ENCODE data around the gene ARID3A.

ARID3A gene

DNA sequence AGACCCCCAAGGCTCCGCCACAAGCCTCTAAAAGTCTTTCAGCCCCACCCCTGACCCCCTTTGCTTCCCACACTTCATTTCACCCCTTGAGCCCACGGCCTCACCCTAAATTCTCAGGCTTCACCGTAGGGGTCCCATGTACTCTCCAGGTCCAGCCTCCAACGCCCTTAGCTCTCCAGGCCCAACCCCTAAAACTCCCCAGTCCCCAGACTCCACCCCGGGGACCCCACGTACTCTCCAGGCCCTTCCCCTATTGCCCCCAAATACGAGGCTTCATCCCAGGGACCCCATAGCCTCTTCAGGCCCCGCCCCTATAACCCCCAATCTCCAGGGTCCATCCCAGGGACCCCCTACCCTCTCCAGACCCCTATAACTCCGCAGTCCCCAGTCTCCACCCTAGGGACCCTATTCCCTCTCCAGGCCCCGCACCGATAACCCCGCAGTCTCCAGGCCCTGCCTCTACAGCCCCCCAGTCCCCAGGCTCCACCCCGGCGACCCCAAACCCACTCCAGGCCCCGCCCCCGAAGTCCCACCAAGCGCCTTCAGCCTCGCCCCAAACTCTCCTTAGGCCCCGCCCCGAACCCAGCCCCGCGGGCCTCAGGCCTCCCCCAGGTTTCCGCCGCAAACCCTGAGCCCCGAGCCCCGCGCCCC is 33.5 kb upstream of the ARID3A start:
- DNase-seq (ENCODE audit: low read depth, low spot score), result no peak
- Histone ChIP-seq H3K4me1 (ENCODE audit: control insufficient read depth, insufficient read depth, low read length) (no peaks in the 10 kb centered on the region), H3K4me3 (ENCODE audit: low read length) (peak overlapping the region; percentile 100; the same call in 1 of the 2 replicates), H3K36me3 (ENCODE audit: control insufficient read depth, insufficient read depth, low read length) (peaks cover 14% of the 10 kb centered on the region), H3K27ac (ENCODE audit: low read length) (no peak overlapping the region), H3K9me3 (ENCODE audit: control insufficient read depth, insufficient read depth, low read length) (no peaks in the 10 kb centered on the region), H3K27me3 (ENCODE audit: control insufficient read depth, insufficient read depth, low read length) (no peaks in the 10 kb centered on the region)
- no CpG with 5 or more reads among the region's 27 CpGs for WGBS (ENCODE audit: insufficient coverage, insufficient read length)

DNA sequence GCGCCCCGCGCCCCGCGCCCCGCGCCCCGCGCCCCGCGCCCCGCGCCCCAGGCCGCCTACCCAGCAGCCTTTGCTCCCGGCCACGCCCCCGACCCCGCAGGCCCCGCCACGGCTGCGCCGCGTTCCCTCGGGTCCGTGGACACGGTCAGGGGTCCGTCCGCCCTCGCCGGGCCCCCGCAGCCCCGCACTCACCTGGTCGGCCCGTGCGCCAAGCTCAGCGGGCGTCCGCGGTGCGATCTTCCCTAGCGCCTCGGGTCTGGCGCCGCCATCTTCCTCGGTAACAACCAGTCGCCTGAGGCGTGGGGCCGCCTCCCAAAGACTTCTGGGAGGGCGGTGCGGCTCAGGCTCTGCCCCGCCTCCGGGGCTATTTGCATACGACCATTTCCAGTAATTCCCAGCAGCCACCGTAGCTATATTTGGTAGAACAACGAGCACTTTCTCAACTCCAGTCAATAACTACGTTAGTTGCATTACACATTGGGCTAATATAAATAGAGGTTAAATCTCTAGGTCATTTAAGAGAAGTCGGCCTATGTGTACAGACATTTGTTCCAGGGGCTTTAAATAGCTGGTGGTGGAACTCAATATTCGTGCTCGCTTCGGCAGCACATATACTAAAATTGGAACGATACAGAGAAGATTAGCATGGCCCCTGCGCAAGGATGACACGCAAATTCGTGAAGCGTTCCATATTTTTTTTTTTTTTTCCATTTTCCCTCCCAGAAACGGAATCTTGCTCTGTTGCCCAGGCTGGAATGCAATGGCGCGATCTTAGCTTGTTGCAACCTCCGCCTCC is 32.7 kb upstream of the ARID3A start, which contains the start of the genes MED16 and RNU6-9:
Gene MED16 (minus strand): TSS at position 294 of the 796 bp plus-strand sequence. CDS start 2,056 bp downstream, outside the sequence.
Gene RNU6-9 (plus strand): TSS at position 591 of the 796 bp plus-strand sequence.
- H3K4me3 ChIP-seq (ENCODE audit: low read length), result peak within 1 kb of the TSS; percentile 100
- no peaks in the 10 kb centered on the region for H3K9me3 ChIP-seq (ENCODE audit: control insufficient read depth, insufficient read depth, low read length)
- no peak for DNase-seq (ENCODE audit: low read depth, low spot score)
- H3K27ac ChIP-seq (ENCODE audit: low read length), result no peak within 1 kb of the TSS
- WGBS (ENCODE audit: insufficient coverage, insufficient read length), result no CpG with 5 or more reads among the region's 69 CpGs
- H3K4me1 ChIP-seq (ENCODE audit: control insufficient read depth, insufficient read depth, low read length), result no peaks in the 10 kb centered on the region
- H3K27me3 ChIP-seq (ENCODE audit: control insufficient read depth, insufficient read depth, low read length), result no peaks in the 10 kb centered on the region
- H3K36me3 ChIP-seq (ENCODE audit: control insufficient read depth, insufficient read depth, low read length), result peaks cover 14% of the 10 kb centered on the region

GRCh38 chr19:896434-896833 is 29.4 kb upstream of the ARID3A start:
- no CpG with 5 or more reads among the region's 10 CpGs for WGBS (ENCODE audit: insufficient coverage, insufficient read length)
- H3K9me3 ChIP-seq (ENCODE audit: control insufficient read depth, insufficient read depth, low read length), result no peaks in the 10 kb centered on the region
- peaks cover 4% of the 10 kb centered on the region; the same call in 1 of the 2 replicates for H3K4me1 ChIP-seq (ENCODE audit: control insufficient read depth, insufficient read depth, low read length)
- DNase-seq (ENCODE audit: low read depth, low spot score), result no peak
- H3K4me3 ChIP-seq (ENCODE audit: low read length), result no peak overlapping the region
- H3K27me3 ChIP-seq (ENCODE audit: control insufficient read depth, insufficient read depth, low read length), result no peaks in the 10 kb centered on the region
- no peak overlapping the region for H3K27ac ChIP-seq (ENCODE audit: low read length)
- H3K36me3 ChIP-seq (ENCODE audit: control insufficient read depth, insufficient read depth, low read length), result peaks cover 3% of the 10 kb centered on the region; the same call in 1 of the 2 replicates

DNA sequence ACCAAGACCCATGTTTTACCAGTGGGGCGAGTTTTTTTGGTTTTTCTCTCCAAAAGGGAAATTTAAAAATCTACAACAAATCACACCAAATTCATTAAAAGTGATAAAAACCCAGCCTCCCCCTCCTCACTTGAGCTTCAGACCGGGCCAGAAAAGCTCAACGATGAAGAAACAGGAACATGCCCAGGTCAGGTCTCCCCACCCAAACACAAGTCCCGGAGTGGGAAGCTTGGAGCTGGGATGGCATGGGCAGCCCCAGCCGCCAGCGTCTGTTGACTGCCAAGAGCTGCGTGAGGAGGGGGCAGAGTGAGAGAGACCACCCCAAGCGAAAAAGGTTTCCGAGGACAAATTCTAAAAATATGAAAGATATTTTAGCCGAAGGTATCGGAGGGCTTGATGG is 28.8 kb upstream of the ARID3A start:
- no CpG with 5 or more reads among the region's 11 CpGs for WGBS (ENCODE audit: insufficient coverage, insufficient read length)

DNA sequence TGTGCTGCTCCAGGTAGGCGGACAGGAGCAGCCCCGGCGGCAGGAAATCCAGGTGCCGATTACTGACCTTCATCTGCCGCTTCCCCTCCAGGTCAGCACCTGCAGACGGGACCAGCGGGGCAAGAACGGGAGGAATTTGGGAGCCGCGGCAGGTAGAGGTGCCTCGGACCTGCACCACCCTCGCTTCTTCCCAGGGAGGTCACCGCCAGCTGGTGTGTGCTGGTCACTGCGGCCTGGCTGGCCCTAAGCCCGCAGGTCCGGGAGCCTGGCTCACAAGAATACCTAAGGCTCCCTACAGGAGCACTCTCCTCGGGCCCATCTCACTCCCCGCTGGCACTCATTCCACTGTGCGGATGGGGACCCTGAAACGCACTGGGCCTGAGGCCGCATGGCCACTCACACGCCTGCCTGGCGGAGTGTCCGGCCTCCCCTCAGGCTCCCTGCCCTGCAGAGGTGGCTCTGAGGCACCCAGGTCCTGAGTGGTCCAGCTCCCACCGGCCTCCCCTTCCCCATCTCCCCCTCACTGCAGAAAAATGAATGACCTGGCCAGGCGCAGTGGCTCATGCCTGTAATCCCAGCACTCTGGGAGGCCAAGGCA is 28.3 kb upstream of the ARID3A start:
- DNase-seq (ENCODE audit: low read depth, low spot score), result no peak
- no CpG with 5 or more reads among the region's 26 CpGs for WGBS (ENCODE audit: insufficient coverage, insufficient read length)
- Histone ChIP-seq H3K36me3 (ENCODE audit: control insufficient read depth, insufficient read depth, low read length) (peaks cover 3% of the 10 kb centered on the region; the same call in 1 of the 2 replicates), H3K27ac (ENCODE audit: low read length) (no peak overlapping the region), H3K27me3 (ENCODE audit: control insufficient read depth, insufficient read depth, low read length) (no peaks in the 10 kb centered on the region), H3K4me1 (ENCODE audit: control insufficient read depth, insufficient read depth, low read length) (peaks cover 4% of the 10 kb centered on the region; the same call in 1 of the 2 replicates), H3K4me3 (ENCODE audit: low read length) (no peak overlapping the region), H3K9me3 (ENCODE audit: control insufficient read depth, insufficient read depth, low read length) (no peaks in the 10 kb centered on the region)

More for the DNA sequence above, 28.8 kb upstream of the ARID3A start:
- H3K36me3 ChIP-seq (ENCODE audit: control insufficient read depth, insufficient read depth, low read length), result peaks cover 3% of the 10 kb centered on the region; the same call in 1 of the 2 replicates
- no peaks in the 10 kb centered on the region for H3K9me3 ChIP-seq (ENCODE audit: control insufficient read depth, insufficient read depth, low read length)
- H3K4me1 ChIP-seq (ENCODE audit: control insufficient read depth, insufficient read depth, low read length), result peaks cover 4% of the 10 kb centered on the region; the same call in 1 of the 2 replicates
- H3K27me3 ChIP-seq (ENCODE audit: control insufficient read depth, insufficient read depth, low read length), result no peaks in the 10 kb centered on the region
- H3K27ac ChIP-seq (ENCODE audit: low read length), result no peak overlapping the region
- DNase-seq (ENCODE audit: low read depth, low spot score), result no peak
- H3K4me3 ChIP-seq (ENCODE audit: low read length), result no peak overlapping the region

DNA sequence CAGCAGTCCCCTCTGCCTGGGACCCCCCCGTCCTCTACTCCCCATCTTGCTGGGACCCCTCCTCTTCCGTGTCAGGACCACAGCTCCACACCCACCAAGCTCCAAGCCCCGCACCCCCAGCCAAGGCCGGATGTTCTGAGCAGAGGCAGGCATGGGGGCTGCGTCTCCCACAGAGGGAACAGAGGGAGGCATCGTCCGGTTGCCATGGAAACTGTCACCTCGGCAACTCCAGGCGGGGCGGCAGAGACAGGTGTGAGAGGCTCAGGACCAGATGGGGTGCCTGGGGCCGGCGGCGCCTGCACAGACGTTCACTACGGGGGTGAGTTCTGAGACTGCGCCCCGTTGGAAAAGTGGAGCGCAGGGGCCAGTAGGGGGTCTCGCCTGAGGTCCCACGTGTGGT is 27.2 kb upstream of the ARID3A start:
- Histone ChIP-seq H3K4me3 (ENCODE audit: low read length) (no peak overlapping the region), H3K9me3 (ENCODE audit: control insufficient read depth, insufficient read depth, low read length) (no peaks in the 10 kb centered on the region), H3K27ac (ENCODE audit: low read length) (no peak overlapping the region), H3K4me1 (ENCODE audit: control insufficient read depth, insufficient read depth, low read length) (peaks cover 4% of the 10 kb centered on the region; the same call in 1 of the 2 replicates), H3K36me3 (ENCODE audit: control insufficient read depth, insufficient read depth, low read length) (peaks cover 3% of the 10 kb centered on the region; the same call in 1 of the 2 replicates), H3K27me3 (ENCODE audit: control insufficient read depth, insufficient read depth, low read length) (no peaks in the 10 kb centered on the region)
- no peak for DNase-seq (ENCODE audit: low read depth, low spot score)
- no CpG with 5 or more reads among the region's 20 CpGs for WGBS (ENCODE audit: insufficient coverage, insufficient read length)

GRCh38 chr19:899336-900042 is 26.3 kb upstream of the ARID3A start:
- Histone ChIP-seq H3K4me3 (ENCODE audit: low read length) (no peak overlapping the region), H3K9me3 (ENCODE audit: control insufficient read depth, insufficient read depth, low read length) (no peaks in the 10 kb centered on the region), H3K4me1 (ENCODE audit: control insufficient read depth, insufficient read depth, low read length) (peaks cover 4% of the 10 kb centered on the region; the same call in 1 of the 2 replicates), H3K36me3 (ENCODE audit: control insufficient read depth, insufficient read depth, low read length) (peaks cover 3% of the 10 kb centered on the region; the same call in 1 of the 2 replicates), H3K27ac (ENCODE audit: low read length) (no peak overlapping the region), H3K27me3 (ENCODE audit: control insufficient read depth, insufficient read depth, low read length) (no peaks in the 10 kb centered on the region)
- WGBS (ENCODE audit: insufficient coverage, insufficient read length), result no CpG with 5 or more reads among the region's 32 CpGs
- no peak for DNase-seq (ENCODE audit: low read depth, low spot score)

GRCh38 chr19:900043-900301 is 25.9 kb upstream of the ARID3A start:
- Histone ChIP-seq H3K27me3 (ENCODE audit: control insufficient read depth, insufficient read depth, low read length) (no peaks in the 10 kb centered on the region), H3K36me3 (ENCODE audit: control insufficient read depth, insufficient read depth, low read length) (peaks cover 3% of the 10 kb centered on the region; the same call in 1 of the 2 replicates), H3K9me3 (ENCODE audit: control insufficient read depth, insufficient read depth, low read length) (no peaks in the 10 kb centered on the region), H3K27ac (ENCODE audit: low read length) (no peak overlapping the region), H3K4me3 (ENCODE audit: low read length) (no peak overlapping the region), H3K4me1 (ENCODE audit: control insufficient read depth, insufficient read depth, low read length) (peaks cover 4% of the 10 kb centered on the region; the same call in 1 of the 2 replicates)
- DNase-seq (ENCODE audit: low read depth, low spot score), result no peak
- no CpG with 5 or more reads among the region's 15 CpGs for WGBS (ENCODE audit: insufficient coverage, insufficient read length)

DNA sequence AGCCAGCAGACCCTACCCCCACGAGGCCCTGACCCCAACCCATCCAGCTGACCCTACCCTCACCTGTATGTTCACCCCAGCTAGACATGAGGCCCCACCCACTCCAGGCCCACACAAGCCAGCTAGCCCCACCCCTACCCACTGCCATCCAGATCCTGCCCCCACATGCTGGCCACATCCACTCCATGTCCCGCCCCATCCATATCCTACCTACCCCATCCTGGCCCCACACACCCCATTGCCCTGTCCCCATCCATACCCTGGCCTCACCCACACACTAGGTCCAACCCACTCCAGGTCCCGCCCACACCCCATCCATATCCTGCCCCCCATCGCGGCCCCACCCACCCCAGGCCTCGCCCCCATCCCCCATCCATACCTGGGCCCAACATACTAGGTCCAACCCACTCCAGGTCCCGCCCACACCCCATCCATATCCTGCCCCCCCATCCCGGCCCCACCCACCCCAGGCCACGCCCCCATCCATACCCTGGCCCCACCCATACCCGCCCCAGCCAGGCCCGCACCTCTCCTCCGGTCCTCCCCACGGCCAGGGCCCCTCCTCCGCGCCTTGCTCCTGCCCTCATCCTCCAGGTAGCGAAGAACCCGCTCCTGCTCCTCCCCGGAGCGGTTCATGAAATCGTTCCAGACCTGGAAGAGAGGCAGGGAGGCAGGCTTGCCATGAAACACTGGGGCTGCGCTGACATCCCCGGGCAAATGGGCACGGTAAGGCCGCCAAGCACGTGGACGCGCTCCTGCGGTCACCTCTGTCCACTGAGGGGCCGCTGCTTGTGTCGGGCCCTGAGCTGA is 25.3 kb upstream of the ARID3A start:
- Histone ChIP-seq H3K4me1 (ENCODE audit: control insufficient read depth, insufficient read depth, low read length) (peaks cover 4% of the 10 kb centered on the region; the same call in 1 of the 2 replicates), H3K9me3 (ENCODE audit: control insufficient read depth, insufficient read depth, low read length) (no peaks in the 10 kb centered on the region), H3K27me3 (ENCODE audit: control insufficient read depth, insufficient read depth, low read length) (no peaks in the 10 kb centered on the region), H3K27ac (ENCODE audit: low read length) (no peak overlapping the region), H3K36me3 (ENCODE audit: control insufficient read depth, insufficient read depth, low read length) (peaks cover 3% of the 10 kb centered on the region; the same call in 1 of the 2 replicates), H3K4me3 (ENCODE audit: low read length) (no peak overlapping the region)
- no peak for DNase-seq (ENCODE audit: low read depth, low spot score)
- WGBS (ENCODE audit: insufficient coverage, insufficient read length), result no CpG with 5 or more reads among the region's 30 CpGs

All from iPS DF 6.9 (cell line).